Colonic mucosa (tissue), 4 donors: ENCODE data around the gene CASKIN2. TPM values are rescaled to one million over a fixed set of nuclear protein-coding genes. Genes with fewer than 3 reads are reported as not detected.

Experiments used
- DNase-seq: peaks from one replicate; pipeline ENCODE4 v3.0.0-alpha.2; 2020
- H3K27ac ChIP-seq: fragments of 200-600 bp; one replicate; pipeline ENCODE4 v1.8.0; 2021
- H3K27me3 ChIP-seq: fragments of 200-600 bp; one replicate; pipeline ENCODE4 v1.8.0; 2021
- H3K36me3 ChIP-seq: fragments of 200-600 bp; one replicate; pipeline ENCODE4 v1.8.0; 2021
- H3K4me1 ChIP-seq: fragments of 200-600 bp; one replicate; pipeline ENCODE4 v1.8.0; 2021; ENCODE audit warnings: mild to moderate bottlenecking
- H3K4me3 ChIP-seq: fragments of 200-600 bp; one replicate; pipeline ENCODE4 v1.8.0; 2021
- H3K9ac ChIP-seq, 2 donors: one replicate each; pipeline ENCODE4 v1.7.0; 2013; ENCODE audit warnings: control low read depth in 2 of 2, low read depth in 2 of 2, low read length in 2 of 2
- H3K9me3 ChIP-seq: fragments of 200-600 bp; one replicate; pipeline ENCODE4 v1.8.0; 2021
- intact Hi-C: fragments of 100-400 bp; cut with DNase I; formaldehyde crosslinking; loops from one replicate; pipeline ENCODE4 v1.14.1; 2022
- total RNA-seq, 2 donors: library from RNA; stranded (reverse); fragmentation: NEBNext Ultra II Directional in 1 of 2; extraction: Animal tissue kit (Norgen Biotek cat#: 25700) in 1 of 2; gene quantifications; one replicate each; pipeline ENCODE4 v1.2.1, GENCODE V29; 2021
- TF ChIP-seq, protein P1 (sequence below): fragments of 200-600 bp; IDR thresholded peaks from one replicate; pipeline ENCODE4 v1.8.0; 2022; ENCODE audit warnings: antibody characterized with exemption, mild to moderate bottlenecking
- donor health status: healthy.
- donor health status: DM: no; HTN: no; CAD: no.
- donor health status: DM: no; HTN: no; CAD: no.

CASKIN2 gene
- total RNA-seq, 2 donors from 2014 or later = 26.5 to 28.6 TPM

DNA sequence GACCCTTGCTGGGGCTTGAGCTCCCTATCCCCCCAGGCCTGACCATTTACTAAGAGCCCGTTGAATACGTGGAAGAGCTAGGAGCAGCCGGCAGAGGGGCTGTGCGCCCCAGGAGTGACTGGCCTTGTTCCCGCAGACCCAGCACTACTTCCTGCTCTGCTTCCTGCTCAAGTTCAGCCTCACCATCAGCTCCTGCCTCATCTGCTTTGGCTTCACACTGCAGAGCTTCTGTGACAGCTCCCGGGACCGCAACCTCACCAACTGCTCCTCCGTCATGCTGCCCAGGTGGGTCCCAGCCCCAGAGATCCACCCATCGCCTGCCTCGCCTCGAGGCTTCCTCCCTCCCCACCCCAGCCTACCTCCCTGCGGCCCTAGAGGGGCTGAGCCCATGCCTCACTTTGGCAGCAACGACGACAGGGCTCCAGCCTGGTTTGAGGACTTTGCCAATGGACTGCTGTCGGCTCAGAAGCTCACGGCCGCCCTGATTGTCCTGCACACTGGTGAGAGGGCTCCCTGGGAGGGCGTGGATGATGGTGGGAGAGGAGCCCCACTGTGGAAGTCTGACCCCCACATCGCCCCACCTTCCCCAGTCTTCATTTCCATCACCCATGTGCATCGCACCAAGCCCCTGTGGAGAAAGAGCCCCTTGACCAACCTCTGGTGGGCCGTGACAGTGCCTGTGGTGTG, 17.2 kb downstream of the CASKIN2 start:
- intact Hi-C loops = no loop called here
- H3K9me3 ChIP-seq = no peaks in the 10 kb centered on the region
- no peak overlapping the region for H3K27ac ChIP-seq
- DNase-seq = no peak
- no peak overlapping the region for H3K9ac ChIP-seq
- no peaks in the 10 kb centered on the region for H3K36me3 ChIP-seq
- no peak overlapping the region for H3K4me3 ChIP-seq
- TF ChIP-seq, protein P1, sequence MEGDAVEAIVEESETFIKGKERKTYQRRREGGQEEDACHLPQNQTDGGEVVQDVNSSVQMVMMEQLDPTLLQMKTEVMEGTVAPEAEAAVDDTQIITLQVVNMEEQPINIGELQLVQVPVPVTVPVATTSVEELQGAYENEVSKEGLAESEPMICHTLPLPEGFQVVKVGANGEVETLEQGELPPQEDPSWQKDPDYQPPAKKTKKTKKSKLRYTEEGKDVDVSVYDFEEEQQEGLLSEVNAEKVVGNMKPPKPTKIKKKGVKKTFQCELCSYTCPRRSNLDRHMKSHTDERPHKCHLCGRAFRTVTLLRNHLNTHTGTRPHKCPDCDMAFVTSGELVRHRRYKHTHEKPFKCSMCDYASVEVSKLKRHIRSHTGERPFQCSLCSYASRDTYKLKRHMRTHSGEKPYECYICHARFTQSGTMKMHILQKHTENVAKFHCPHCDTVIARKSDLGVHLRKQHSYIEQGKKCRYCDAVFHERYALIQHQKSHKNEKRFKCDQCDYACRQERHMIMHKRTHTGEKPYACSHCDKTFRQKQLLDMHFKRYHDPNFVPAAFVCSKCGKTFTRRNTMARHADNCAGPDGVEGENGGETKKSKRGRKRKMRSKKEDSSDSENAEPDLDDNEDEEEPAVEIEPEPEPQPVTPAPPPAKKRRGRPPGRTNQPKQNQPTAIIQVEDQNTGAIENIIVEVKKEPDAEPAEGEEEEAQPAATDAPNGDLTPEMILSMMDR = no peak
- no peaks in the 10 kb centered on the region for H3K4me1 ChIP-seq
- H3K27me3 ChIP-seq = no peaks in the 10 kb centered on the region

- no peaks in the 10 kb centered on the region for H3K4me1 ChIP-seq
- H3K36me3 ChIP-seq = no peaks in the 10 kb centered on the region
- no peak overlapping the region for H3K27ac ChIP-seq
- no peak for DNase-seq
- TF ChIP-seq, protein P1 = no peak
- intact Hi-C loops = no loop called here
- H3K27me3 ChIP-seq = no peaks in the 10 kb centered on the region
- no peak overlapping the region for H3K4me3 ChIP-seq
- H3K9ac ChIP-seq = no peak overlapping the region
- no peaks in the 10 kb centered on the region for H3K9me3 ChIP-seq
Observed at GRCh38 chr17:75496005-75496404, 19.3 kb downstream of the CASKIN2 start.

DNA sequence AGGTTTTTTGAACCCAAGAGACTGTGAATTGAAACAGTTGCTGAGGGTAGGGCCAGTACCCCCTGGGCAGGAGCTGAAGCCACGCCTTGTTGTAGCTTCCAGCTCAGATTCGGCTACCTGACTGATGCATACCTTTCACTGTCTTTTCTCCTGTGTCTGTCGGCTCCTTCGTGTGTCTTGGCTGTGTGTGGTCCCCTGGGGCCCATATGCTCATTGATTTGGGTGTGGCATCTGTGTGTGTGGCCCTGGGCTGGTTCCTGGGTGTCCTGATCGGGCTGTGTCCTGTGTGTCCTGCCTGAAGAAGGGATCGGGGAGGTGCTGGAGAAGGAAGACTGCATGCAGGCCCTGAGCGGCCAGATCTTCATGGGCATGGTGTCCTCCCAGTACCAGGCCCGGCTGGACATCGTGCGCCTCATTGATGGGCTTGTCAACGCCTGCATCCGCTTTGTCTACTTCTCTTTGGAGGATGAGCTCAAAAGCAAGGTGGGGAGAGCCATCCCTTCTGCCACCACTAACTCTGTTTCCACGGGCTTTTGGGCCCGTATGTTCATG, 20.9 kb downstream of the CASKIN2 start:
- no peak overlapping the region for H3K4me3 ChIP-seq
- H3K36me3 ChIP-seq = no peaks in the 10 kb centered on the region
- no peak overlapping the region for H3K27ac ChIP-seq
- no peak overlapping the region for H3K9ac ChIP-seq
- peaks cover 11% of the 10 kb centered on the region for H3K4me1 ChIP-seq
- H3K27me3 ChIP-seq = no peaks in the 10 kb centered on the region
- DNase-seq = no peak
- no peaks in the 10 kb centered on the region for H3K9me3 ChIP-seq
- TF ChIP-seq, protein P1 = no peak
- intact Hi-C loops = no loop called here

DNA sequence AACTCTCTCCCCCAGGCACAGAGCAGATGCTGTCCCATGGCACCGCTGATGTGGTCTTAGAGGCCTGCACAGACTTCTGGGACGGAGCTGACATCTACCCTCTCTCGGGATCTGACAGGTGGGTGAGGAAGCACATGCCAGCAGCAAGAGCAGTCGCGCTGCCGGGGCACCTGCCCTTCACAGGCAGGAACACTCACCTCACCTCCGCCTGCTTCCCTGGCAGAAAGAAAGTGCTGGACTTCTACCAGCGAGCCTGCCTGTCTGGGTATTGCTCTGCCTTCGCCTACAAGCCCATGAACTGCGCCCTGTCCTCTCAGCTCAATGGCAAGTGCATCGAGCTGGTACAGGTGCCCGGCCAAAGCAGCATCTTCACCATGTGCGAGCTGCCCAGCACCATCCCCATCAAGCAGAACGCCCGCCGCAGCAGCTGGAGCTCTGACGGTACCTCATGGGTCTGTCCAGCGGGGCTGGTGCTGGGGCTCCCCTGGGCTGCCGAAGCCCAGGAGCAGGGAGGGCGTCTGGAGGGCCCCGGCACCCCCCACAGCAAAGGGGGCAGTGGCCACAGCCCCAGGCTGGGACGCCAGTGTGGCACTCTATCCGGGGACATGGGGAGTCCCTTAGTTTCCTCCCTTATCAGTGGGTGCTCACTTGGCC, 21.7 kb downstream of the CASKIN2 start:
- TF ChIP-seq, protein P1 = no peak
- DNase-seq = no peak
- intact Hi-C loops = no loop called here
- Histone ChIP-seq H3K27ac (no peak overlapping the region), H3K36me3 (no peaks in the 10 kb centered on the region), H3K4me3 (no peak overlapping the region), H3K4me1 (peaks cover 11% of the 10 kb centered on the region), H3K9me3 (no peaks in the 10 kb centered on the region), H3K27me3 (no peaks in the 10 kb centered on the region), H3K9ac (no peak overlapping the region)

DNA sequence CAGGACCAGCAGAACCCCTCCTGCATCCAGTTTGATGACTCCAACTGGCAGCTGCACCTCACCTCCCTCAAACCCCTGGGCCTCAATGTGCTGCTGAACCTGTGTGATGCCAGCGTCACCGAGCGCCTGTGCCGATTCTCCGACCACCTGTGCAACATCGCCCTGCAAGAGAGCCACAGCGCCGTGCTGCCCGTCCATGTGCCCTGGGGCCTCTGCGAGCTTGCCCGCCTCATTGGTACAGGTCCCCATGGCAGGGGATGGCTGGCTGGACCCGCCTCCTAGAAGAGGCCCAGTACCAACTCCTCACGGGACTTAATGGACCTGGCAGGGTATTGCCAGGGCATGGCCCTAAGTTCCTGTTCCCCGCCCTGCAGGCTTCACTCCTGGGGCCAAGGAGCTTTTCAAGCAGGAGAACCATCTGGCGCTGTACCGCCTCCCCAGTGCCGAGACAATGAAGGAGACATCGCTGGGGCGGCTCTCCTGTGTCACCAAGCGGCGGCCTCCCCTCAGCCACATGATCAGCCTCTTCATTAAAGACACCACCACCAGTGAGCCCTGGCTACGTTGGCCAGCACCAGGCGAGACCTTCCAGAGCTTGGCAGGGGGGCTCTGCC, 22.7 kb downstream of the CASKIN2 start:
- H3K4me1 ChIP-seq = peaks cover 11% of the 10 kb centered on the region
- H3K27me3 ChIP-seq = no peaks in the 10 kb centered on the region
- H3K4me3 ChIP-seq = no peak overlapping the region
- H3K27ac ChIP-seq = no peak overlapping the region
- TF ChIP-seq, protein P1 = no peak
- H3K36me3 ChIP-seq = no peaks in the 10 kb centered on the region
- H3K9me3 ChIP-seq = no peaks in the 10 kb centered on the region
- DNase-seq = no peak
- intact Hi-C loops = no loop called here
- H3K9ac ChIP-seq = no peak overlapping the region
